Thyroid gland (tissue), 4 donors: ENCODE results near the gene MAP3K9.

ENCODE experiments used
- CTCF ChIP-seq, 6 experiments: fragments of 200-600 bp in 3 of 6; fragments of 450-650 bp in 3 of 6; sonication (generic) in 3 of 6; IDR thresholded peaks; one replicate each; pipeline ENCODE4 v1.5.1; 2016 to 2019; ENCODE audit warnings: antibody characterized with exemption in 6 of 6, mild to moderate bottlenecking in 2 of 6, inconsistent platforms in 1 of 6, moderate library complexity in 1 of 6
- POLR2A ChIP-seq, 2 donors: fragments of 450-650 bp; IDR thresholded peaks; one replicate each; pipeline ENCODE4 v1.6.1; 2017; ENCODE audit warnings: antibody characterized with exemption in 2 of 2, mild to moderate bottlenecking in 2 of 2, moderate library complexity in 1 of 2

DNA sequence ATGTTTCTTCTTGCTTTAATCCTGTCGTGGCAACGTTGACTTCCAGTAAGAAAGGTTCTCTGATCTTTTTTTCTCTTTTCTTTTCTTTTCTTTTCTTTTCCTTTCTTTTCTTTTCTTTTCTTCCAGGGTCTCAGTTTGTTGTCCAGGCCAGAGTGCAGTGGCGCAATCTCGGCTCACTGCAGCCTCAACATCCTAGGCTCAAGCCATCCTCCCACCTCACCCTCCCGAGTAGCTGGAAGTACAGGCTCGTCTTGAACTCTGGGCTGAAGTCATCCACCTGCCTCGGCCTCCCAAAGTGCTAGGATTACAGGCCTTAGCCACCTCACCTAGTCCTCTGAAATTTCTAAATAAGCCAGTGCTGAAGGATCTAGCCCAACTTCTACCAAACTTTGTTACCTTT lies 1.3 kb upstream of the MAP3K9 start:
- TF ChIP-seq CTCF (IDR thresholded peaks at IDR 0.05) (no peak), POLR2A (IDR thresholded peaks at IDR 0.05) (no peak)
